ENCODE measurements around the gene GRAMD4.

GRAMD4 gene

DNA sequence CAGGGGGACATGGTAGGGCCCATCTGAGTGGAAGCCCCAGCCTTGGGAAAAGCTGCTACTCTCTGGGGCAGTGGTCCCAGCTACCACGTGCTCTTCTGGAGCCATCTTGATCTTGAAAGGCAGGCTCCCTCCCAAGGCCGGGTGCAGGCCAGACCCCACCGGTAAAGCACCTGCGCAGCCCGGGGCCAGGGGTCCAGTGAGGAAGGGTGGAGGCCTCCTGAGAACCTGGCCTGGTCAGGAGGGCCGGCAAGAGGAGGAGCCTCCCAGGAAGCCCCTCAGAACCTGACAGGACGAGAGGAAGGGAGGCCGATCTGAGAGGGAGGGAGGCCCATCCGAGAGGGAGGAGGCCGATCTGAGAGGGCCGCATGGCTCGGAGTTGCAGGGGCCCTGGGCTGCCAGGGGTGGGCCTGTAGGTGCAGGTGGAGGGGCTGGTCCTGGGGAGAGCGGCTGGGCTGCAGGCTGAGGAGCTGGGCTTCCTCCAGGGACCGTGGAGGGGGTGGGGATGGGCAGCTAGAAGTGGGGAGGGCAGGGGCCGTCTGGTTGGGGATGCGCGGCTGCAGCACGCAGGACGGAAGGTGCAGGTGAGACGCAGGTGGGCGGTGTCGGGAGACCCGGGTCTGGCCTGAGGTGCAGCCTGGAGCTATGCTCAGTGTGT lies 529 bp downstream of the GRAMD4 start:
- TF ChIP-seq TAF1 (IDR thresholded peaks at IDR 0.05; ENCODE audit: borderline replicate concordance, insufficient read depth, low read length) (no peak), SIN3A (IDR thresholded peaks at IDR 0.05; ENCODE audit: borderline replicate concordance, insufficient read depth, low read length) (no peak), FOXP2 (optimal IDR thresholded peaks at IDR 0.05; ENCODE audit: borderline replicate concordance, extremely low read depth, extremely low read length, insufficient read depth) (no peak), POLR2AphosphoS5 (IDR thresholded peaks at IDR 0.05; ENCODE audit: low read depth, low read length) (no peak)
- TF ChIP-seq, protein P1, sequence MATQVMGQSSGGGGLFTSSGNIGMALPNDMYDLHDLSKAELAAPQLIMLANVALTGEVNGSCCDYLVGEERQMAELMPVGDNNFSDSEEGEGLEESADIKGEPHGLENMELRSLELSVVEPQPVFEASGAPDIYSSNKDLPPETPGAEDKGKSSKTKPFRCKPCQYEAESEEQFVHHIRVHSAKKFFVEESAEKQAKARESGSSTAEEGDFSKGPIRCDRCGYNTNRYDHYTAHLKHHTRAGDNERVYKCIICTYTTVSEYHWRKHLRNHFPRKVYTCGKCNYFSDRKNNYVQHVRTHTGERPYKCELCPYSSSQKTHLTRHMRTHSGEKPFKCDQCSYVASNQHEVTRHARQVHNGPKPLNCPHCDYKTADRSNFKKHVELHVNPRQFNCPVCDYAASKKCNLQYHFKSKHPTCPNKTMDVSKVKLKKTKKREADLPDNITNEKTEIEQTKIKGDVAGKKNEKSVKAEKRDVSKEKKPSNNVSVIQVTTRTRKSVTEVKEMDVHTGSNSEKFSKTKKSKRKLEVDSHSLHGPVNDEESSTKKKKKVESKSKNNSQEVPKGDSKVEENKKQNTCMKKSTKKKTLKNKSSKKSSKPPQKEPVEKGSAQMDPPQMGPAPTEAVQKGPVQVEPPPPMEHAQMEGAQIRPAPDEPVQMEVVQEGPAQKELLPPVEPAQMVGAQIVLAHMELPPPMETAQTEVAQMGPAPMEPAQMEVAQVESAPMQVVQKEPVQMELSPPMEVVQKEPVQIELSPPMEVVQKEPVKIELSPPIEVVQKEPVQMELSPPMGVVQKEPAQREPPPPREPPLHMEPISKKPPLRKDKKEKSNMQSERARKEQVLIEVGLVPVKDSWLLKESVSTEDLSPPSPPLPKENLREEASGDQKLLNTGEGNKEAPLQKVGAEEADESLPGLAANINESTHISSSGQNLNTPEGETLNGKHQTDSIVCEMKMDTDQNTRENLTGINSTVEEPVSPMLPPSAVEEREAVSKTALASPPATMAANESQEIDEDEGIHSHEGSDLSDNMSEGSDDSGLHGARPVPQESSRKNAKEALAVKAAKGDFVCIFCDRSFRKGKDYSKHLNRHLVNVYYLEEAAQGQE (IDR thresholded peaks at IDR 0.05; ENCODE audit: insufficient read depth in 1 of 2, low read depth in 2 of 2, low read length in 2 of 2), result no peak

DNA sequence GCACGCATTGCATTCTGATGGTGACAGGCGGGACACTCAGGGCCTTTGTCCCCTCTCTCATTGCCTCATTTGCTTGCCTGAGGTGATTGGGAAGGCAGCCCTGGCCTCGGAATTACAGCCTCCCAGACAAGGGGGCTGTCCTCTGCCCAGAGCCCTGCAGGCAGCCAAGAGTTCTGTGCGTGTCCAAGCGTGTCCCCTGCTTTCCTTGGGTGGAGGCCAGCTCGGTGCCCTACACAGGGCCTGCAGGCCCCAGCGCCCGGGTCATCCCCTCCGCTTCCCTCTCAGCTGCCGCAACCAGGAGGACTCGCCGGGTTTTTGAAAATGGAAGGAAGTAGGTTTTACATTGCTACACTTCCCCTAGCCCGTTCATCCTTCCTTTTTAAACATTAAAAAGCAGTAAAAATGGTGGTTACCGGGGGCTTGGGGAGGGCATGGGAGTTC lies 1.9 kb downstream of the GRAMD4 start:
- TF ChIP-seq TAF1 (IDR thresholded peaks at IDR 0.05; ENCODE audit: borderline replicate concordance, insufficient read depth, low read length) (no peak), FOXP2 (optimal IDR thresholded peaks at IDR 0.05; ENCODE audit: borderline replicate concordance, extremely low read depth, extremely low read length, insufficient read depth) (no peak), POLR2AphosphoS5 (IDR thresholded peaks at IDR 0.05; ENCODE audit: low read depth, low read length) (no peak), SIN3A (IDR thresholded peaks at IDR 0.05; ENCODE audit: borderline replicate concordance, insufficient read depth, low read length) (no peak)
- TF ChIP-seq, protein P1 (IDR thresholded peaks at IDR 0.05; ENCODE audit: insufficient read depth in 1 of 2, low read depth in 2 of 2, low read length in 2 of 2), result no peak

DNA sequence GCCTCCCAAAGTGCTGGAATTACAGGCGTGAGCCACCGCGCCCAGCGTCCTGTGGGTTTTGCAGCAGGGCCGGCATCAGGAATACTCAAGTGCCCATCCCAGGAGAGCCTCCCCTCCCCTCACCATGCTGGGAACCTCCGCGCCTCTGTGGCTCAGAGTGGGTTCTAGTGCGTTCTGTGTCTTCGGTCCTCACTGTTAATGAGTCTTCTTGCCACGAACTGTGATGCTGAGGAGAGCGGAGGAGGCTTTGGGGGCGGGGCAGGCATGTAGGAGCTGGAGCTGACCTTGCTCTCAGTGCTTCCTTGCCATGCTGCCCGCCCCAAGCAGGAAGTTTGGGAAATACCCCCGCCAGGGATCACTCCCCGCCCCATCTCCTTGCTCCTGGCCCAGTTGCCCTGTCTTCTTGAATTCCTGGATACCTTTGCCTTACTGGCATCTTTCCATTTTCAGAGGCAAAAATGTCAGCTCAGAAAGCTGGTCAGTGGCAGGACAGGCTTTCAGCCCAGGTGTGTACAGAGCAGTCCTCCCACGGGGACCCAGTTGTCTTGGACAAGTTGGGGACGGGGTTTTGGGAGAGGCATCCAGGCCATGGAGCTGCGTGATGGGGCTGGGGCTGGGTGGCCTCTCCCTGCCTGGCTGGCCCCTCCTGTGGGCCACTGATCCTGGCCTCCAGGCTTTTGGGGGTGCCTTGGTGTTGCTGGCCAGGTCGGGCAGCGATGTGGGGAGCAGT lies 5.1 kb downstream of the GRAMD4 start:
- TF ChIP-seq POLR2AphosphoS5 (IDR thresholded peaks at IDR 0.05; ENCODE audit: low read depth, low read length) (no peak), FOXP2 (optimal IDR thresholded peaks at IDR 0.05; ENCODE audit: borderline replicate concordance, extremely low read depth, extremely low read length, insufficient read depth) (no peak), TAF1 (IDR thresholded peaks at IDR 0.05; ENCODE audit: borderline replicate concordance, insufficient read depth, low read length) (no peak), SIN3A (IDR thresholded peaks at IDR 0.05; ENCODE audit: borderline replicate concordance, insufficient read depth, low read length) (no peak)
- TF ChIP-seq, protein P1 (IDR thresholded peaks at IDR 0.05; ENCODE audit: insufficient read depth in 1 of 2, low read depth in 2 of 2, low read length in 2 of 2), result no peak

DNA sequence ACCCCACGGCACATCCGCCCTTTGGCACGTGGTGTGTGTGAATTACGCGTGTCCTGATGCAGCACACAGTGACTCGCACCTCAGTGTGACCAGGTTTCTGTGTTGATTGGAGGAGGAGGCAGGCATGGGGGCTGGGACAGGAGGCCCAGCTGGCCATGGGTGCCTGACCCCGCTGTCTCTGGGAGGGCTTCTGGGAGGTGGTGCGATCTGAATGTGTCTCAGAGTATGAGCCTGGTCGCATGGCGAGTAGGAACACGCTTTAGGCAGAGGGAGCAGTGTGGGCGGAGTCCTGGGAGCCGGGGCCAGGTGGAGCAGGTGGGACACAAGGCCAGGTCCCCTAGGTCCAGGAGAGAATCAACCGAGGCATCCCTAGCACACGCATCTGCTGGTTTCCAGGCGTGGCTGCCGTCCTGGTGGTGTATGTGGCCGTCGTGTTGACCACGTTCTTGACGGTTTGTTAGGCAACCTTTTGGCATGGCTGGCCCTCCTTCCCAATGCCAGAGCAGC lies 5.7 kb downstream of the GRAMD4 start:
- TF ChIP-seq, protein P1 (IDR thresholded peaks at IDR 0.05; ENCODE audit: insufficient read depth in 1 of 2, low read depth in 2 of 2, low read length in 2 of 2), result no peak
- no peak for TF ChIP-seq POLR2AphosphoS5 (IDR thresholded peaks at IDR 0.05; ENCODE audit: low read depth, low read length)
- no peak for TF ChIP-seq TAF1 (IDR thresholded peaks at IDR 0.05; ENCODE audit: borderline replicate concordance, insufficient read depth, low read length)
- TF ChIP-seq SIN3A (IDR thresholded peaks at IDR 0.05; ENCODE audit: borderline replicate concordance, insufficient read depth, low read length), result no peak
- no peak for TF ChIP-seq FOXP2 (optimal IDR thresholded peaks at IDR 0.05; ENCODE audit: borderline replicate concordance, extremely low read depth, extremely low read length, insufficient read depth)

Data from PFSK-1 (cell line).